Panc1 (cell line): Measurements from ENCODE around the gene NUB1. TPM values are rescaled to one million over a fixed set of nuclear protein-coding genes. Genes with fewer than 3 reads are reported as not detected.

Experiments used
- ATAC-seq: fragments of 200-7000 bp; cut with Tn5 transposase; 2 replicates; pipeline ENCODE4 v1.9.1; 2020; ENCODE audit warnings: mild to moderate bottlenecking, moderate library complexity
- BruUV-seq: library from RNA; stranded (reverse); fragments of 400-500 nt; replicated peaks from 2 replicates; lab custom pipeline; 2021; lab: Mats Ljungman, UMichigan
- CTCF ChIA-PET: fragments of 300-600 bp; sonication (Branson Sonifier 250); formaldehyde crosslinking; loops from one replicate; lab custom pipeline; 2022; ENCODE audit warnings: antibody characterized with exemption; lab: Charles Lee
- POLR2A ChIA-PET: fragments of 300-600 bp; sonication (Branson Sonifier 250); formaldehyde crosslinking; loops from one replicate; lab custom pipeline; 2022; ENCODE audit warnings: antibody characterized with exemption; lab: Charles Lee
- DNase-seq: peaks from one replicate; pipeline ENCODE4 v3.0.0-alpha.2; 2010; ENCODE audit warnings: low read depth, low spot score
- H3K27ac ChIP-seq: 2 replicates; pipeline ENCODE4 v1.5.1; 2011; ENCODE audit warnings: mild to moderate bottlenecking, low read length, inconsistent platforms
- H3K27me3 ChIP-seq: fragments of 200-500 bp; sonication (Bioruptor generic); 2 replicates; pipeline ENCODE4 v1.6.0; 2014; ENCODE audit warnings: low read length, inconsistent platforms; ENCODE audit not compliant: control insufficient read depth, insufficient read depth
- H3K36me3 ChIP-seq: fragments of 200-500 bp; sonication (Bioruptor generic); 2 replicates; pipeline ENCODE4 v1.5.1; 2014; ENCODE audit warnings: inconsistent platforms, mild to moderate bottlenecking, low read length, moderate library complexity; ENCODE audit not compliant: control insufficient read depth, insufficient read depth
- H3K4me1 ChIP-seq: 2 replicates; pipeline ENCODE4 v1.5.1; 2011; ENCODE audit warnings: inconsistent platforms, mild to moderate bottlenecking, low read length, moderate library complexity; ENCODE audit not compliant: control insufficient read depth, insufficient read depth
- H3K4me3 ChIP-seq, 2 experiments: 2 replicates each; pipeline ENCODE4 v1.5.1; 2011 to 2012; ENCODE audit warnings: low read depth in 2 of 2, low read length in 2 of 2, mild to moderate bottlenecking in 2 of 2, inconsistent platforms in 1 of 2, moderate library complexity in 1 of 2
- H3K9me3 ChIP-seq: fragments of 200-500 bp; sonication (Bioruptor generic); 2 replicates; pipeline ENCODE4 v1.5.1; 2014; ENCODE audit warnings: low read depth, mild to moderate bottlenecking, inconsistent platforms, low read length, moderate library complexity; ENCODE audit not compliant: control insufficient read depth, insufficient read depth
- CTCF ChIP-seq: fragments of 450-650 bp; IDR thresholded peaks from 2 replicates; pipeline ENCODE4 v1.5.1; 2017; ENCODE audit warnings: mild to moderate bottlenecking
- POLR2AphosphoS5 ChIP-seq: IDR thresholded peaks from 2 replicates; pipeline ENCODE4 v1.6.1; 2012; ENCODE audit warnings: mild to moderate bottlenecking, low read depth, low read length, moderate library complexity
- REST ChIP-seq, 2 experiments: IDR thresholded peaks; 2 replicates each; pipeline ENCODE4 v1.6.1; 2011 to 2012; ENCODE audit warnings: low read depth in 2 of 2, control low read depth in 1 of 2, low read length in 1 of 2, mild to moderate bottlenecking in 1 of 2, moderate library complexity in 1 of 2; ENCODE audit not compliant: insufficient read depth in 1 of 2
- SIN3A ChIP-seq: IDR thresholded peaks from 2 replicates; pipeline ENCODE4 v1.6.1; 2012; ENCODE audit warnings: low read depth, mild to moderate bottlenecking, low read length, moderate library complexity, borderline replicate concordance; ENCODE audit not compliant: insufficient read depth
- TCF7L2 ChIP-seq: IDR thresholded peaks from 2 replicates; pipeline ENCODE4 v1.6.1; 2011; ENCODE audit warnings: mild to moderate bottlenecking, low read depth, low read length, inconsistent platforms
- in situ Hi-C: cut with HindIII; loops from 2 replicates; pipeline ENCODE4 v1.10.0; 2016; ENCODE audit warnings: low sequenced_read_pairs, low pct_unique_long_range_greater_than_20kb
- intact Hi-C: fragments of 100-400 bp; cut with micrococcal nuclease; formaldehyde crosslinking; loops from one replicate; pipeline ENCODE4 v1.10.0; 2022; ENCODE audit not compliant: unreplicated experiment
- total RNA-seq: library from RNA; stranded (reverse); gene quantifications from one replicate; pipeline ENCODE4 v1.2.1, GENCODE V29; 2021; ENCODE audit not compliant: unreplicated experiment

NUB1 gene
- total RNA-seq, 1 experiment from 2014 or later, result 50.5 TPM

GRCh38 chr7:151316896-151317295, 24.7 kb upstream of the NUB1 start:
- H3K27me3 ChIP-seq, result no peaks in the 10 kb centered on the region
- ChIA-PET POLR2A (no interaction called here), CTCF (no interaction called here)
- no peaks in the 10 kb centered on the region for H3K36me3 ChIP-seq
- H3K9me3 ChIP-seq, result peaks cover 11% of the 10 kb centered on the region
- intact Hi-C loops (no loop called here), in situ Hi-C loops (no loop called here)
- no peak overlapping the region for H3K27ac ChIP-seq
- no peak overlapping the region for H3K4me3 ChIP-seq
- BruUV-seq, result no TSS peak
- ATAC-seq (no peak), DNase-seq (no peak)
- no peak for TF ChIP-seq POLR2AphosphoS5
- TF ChIP-seq TCF7L2, result no peak
- no peak for TF ChIP-seq CTCF
- no peak for TF ChIP-seq SIN3A
- TF ChIP-seq REST (IDR thresholded peaks at IDR 0.05; ENCODE audit: insufficient read depth in 1 of 2, low read depth in 2 of 2, low read length in 1 of 2), result no peak
- H3K4me1 ChIP-seq, result peaks cover 6% of the 10 kb centered on the region

- Histone ChIP-seq H3K27me3 (peaks cover 3% of the 10 kb centered on the region; the same call in 1 of the 2 replicates), H3K27ac (no peak overlapping the region), H3K4me1 (peaks cover 6% of the 10 kb centered on the region), H3K9me3 (peaks cover 11% of the 10 kb centered on the region), H3K36me3 (no peaks in the 10 kb centered on the region), H3K4me3 (no peak overlapping the region)
- ATAC-seq (no peak), DNase-seq (no peak)
- in situ Hi-C loops (no loop called here), intact Hi-C loops (no loop called here)
- TF ChIP-seq POLR2AphosphoS5 (no peak), TCF7L2 (no peak)
- ChIA-PET POLR2A (no interaction called here), CTCF (interaction anchor here (0.6 kb wide), 1 partner anchor 569 kb away, joined by 7 read pairs; no protein-coding TSS in a partner anchor)
- no TSS peak for BruUV-seq
These were observed 23.7 kb upstream of the NUB1 start for GRCh38 chr7:151317936-151318335.

GRCh38 chr7:151319189-151319588, 22.4 kb upstream of the NUB1 start:
- H3K4me1 ChIP-seq, result peaks cover 2% of the 10 kb centered on the region
- in situ Hi-C loops, result no loop called here
- intact Hi-C loops, result no loop called here
- peaks cover 11% of the 10 kb centered on the region for H3K9me3 ChIP-seq
- TF ChIP-seq SIN3A (no peak), REST (IDR thresholded peaks at IDR 0.05; ENCODE audit: insufficient read depth in 1 of 2, low read depth in 2 of 2, low read length in 1 of 2) (no peak), CTCF (no peak), TCF7L2 (no peak), POLR2AphosphoS5 (no peak)
- POLR2A ChIA-PET, result no interaction called here
- no peak for ATAC-seq
- BruUV-seq, result no TSS peak
- H3K27ac ChIP-seq, result no peak overlapping the region
- DNase-seq, result no peak
- CTCF ChIA-PET, result no interaction called here
- no peak overlapping the region for H3K4me3 ChIP-seq
- peaks cover 3% of the 10 kb centered on the region; the same call in 1 of the 2 replicates for H3K27me3 ChIP-seq
- H3K36me3 ChIP-seq, result no peaks in the 10 kb centered on the region
